ENCODE results near the gene MAP2.
"Not testable (repeated sequence)": the region's sequence is repeated elsewhere in the genome, so short reads cannot be mapped to it uniquely, and the experiment has no call there.

The MAP2 gene

GRCh38 chr2:209592106-209592505, 168.3 kb downstream of the MAP2 start:
- POLR2A ChIA-PET (ENCODE audit: low non-redundant PET), result no interaction called here
- CTCF ChIA-PET, result interaction anchor here (0.7 kb wide), 1 partner anchor 1183 kb away, joined by 3 read pairs; no protein-coding TSS in a partner anchor
- H3K27ac ChIP-seq, result no peak overlapping the region
- no peak for DNase-seq (ENCODE audit: low spot score)
- no peak for TF ChIP-seq CTCF (conservative IDR thresholded peaks at IDR 0.05; ENCODE audit: low read depth)

GRCh38 chr2:209593930-209594329, 170.1 kb downstream of the MAP2 start:
- CTCF ChIA-PET, result interaction anchor here (0.6 kb wide), 3 partner anchors 42 to 1467 kb away, joined by 3 to 6 read pairs (median 4); no protein-coding TSS in a partner anchor
- H3K27ac ChIP-seq, result no peak overlapping the region
- DNase-seq (ENCODE audit: low spot score), result no peak
- no peak for TF ChIP-seq CTCF (conservative IDR thresholded peaks at IDR 0.05; ENCODE audit: low read depth)
- POLR2A ChIA-PET (ENCODE audit: low non-redundant PET), result interaction anchor here (0.7 kb wide), 1 partner anchor 31 kb away, joined by 3 read pairs; no protein-coding TSS in a partner anchor

DNA sequence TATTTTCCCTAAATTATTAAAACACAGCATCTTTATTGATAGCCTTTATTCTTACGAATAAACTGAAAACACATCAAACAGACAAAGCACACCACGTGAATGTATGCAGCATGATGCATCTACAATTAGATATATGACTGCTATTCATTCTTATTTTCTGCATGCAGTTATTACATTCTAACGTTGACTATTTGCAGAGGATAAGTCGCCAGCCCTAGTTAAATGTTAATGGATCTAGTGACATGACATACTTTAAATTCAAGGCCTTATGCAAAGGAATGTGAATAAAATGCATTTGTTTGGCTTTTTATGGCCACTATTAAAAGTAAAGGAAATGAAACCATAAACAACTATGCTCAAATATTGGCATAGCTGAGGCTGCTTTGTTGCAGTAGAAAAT, 172.4 kb downstream of the MAP2 start:
- ChIA-PET POLR2A (ENCODE audit: low non-redundant PET) (no interaction called here), CTCF (interaction anchor here (0.7 kb wide), 1 partner anchor 276 kb away, joined by 3 read pairs; no protein-coding TSS in a partner anchor)
- no peak for TF ChIP-seq CTCF (conservative IDR thresholded peaks at IDR 0.05; ENCODE audit: low read depth)
- no peak for DNase-seq (ENCODE audit: low spot score)
- no peak overlapping the region for H3K27ac ChIP-seq

- CTCF ChIA-PET; DNase-seq (ENCODE audit: low spot score); H3K27ac ChIP-seq; POLR2A ChIA-PET (ENCODE audit: low non-redundant PET): not testable (repeated sequence)
Observed at GRCh38 chr2:209598227-209598626, 174.4 kb downstream of the MAP2 start.

GRCh38 chr2:209600341-209601171, 176.7 kb downstream of the MAP2 start:
- no peak for TF ChIP-seq CTCF (conservative IDR thresholded peaks at IDR 0.05; ENCODE audit: low read depth)
- H3K27ac ChIP-seq, result no peak overlapping the region
- POLR2A ChIA-PET (ENCODE audit: low non-redundant PET), result no interaction called here
- DNase-seq (ENCODE audit: low spot score), result no peak
- CTCF ChIA-PET, result interaction anchor here (0.7 kb wide), 1 partner anchor 266 kb away, joined by 4 read pairs; no protein-coding TSS in a partner anchor

GRCh38 chr2:209601497-209601896, 177.7 kb downstream of the MAP2 start:
- no peak for TF ChIP-seq CTCF (conservative IDR thresholded peaks at IDR 0.05; ENCODE audit: low read depth)
- no peak overlapping the region for H3K27ac ChIP-seq
- POLR2A ChIA-PET (ENCODE audit: low non-redundant PET), result no interaction called here
- CTCF ChIA-PET, result no interaction called here
- DNase-seq (ENCODE audit: low spot score), result no peak

DNA sequence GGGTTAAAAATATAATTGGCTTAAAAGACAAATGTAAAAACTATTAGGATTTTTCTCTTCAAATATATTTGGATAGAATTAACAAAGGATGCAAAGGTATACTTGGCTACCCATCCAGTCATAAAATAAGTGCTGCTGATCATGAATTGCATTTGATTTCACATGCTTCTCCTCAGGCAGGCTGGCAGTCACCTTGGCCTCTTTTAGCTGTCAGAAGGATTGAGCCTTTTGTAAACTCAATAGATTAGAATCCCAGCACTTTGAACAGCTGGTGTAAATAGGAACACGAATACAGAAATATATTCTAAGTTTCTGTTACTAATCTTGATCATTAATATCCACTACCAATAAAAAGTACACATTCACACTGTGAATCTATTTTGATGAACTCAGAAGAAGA, 178.4 kb downstream of the MAP2 start:
- DNase-seq (ENCODE audit: low spot score), result no peak
- TF ChIP-seq CTCF (conservative IDR thresholded peaks at IDR 0.05; ENCODE audit: low read depth), result no peak
- no peak overlapping the region for H3K27ac ChIP-seq
- CTCF ChIA-PET, result interaction anchor here (0.6 kb wide), 2 partner anchors 276 to 383 kb away, joined by 3 to 4 read pairs; no protein-coding TSS in a partner anchor
- POLR2A ChIA-PET (ENCODE audit: low non-redundant PET), result no interaction called here

Measured in RWPE1 (cell line).